Measurements from ENCODE around the gene ARHGDIG.

- TF ChIP-seq POLR2AphosphoS5 (IDR thresholded peaks at IDR 0.05; ENCODE audit: low read depth, low read length) (no peak), TAF1 (IDR thresholded peaks at IDR 0.05; ENCODE audit: borderline replicate concordance, insufficient read depth, low read length) (no peak), FOXP2 (optimal IDR thresholded peaks at IDR 0.05; ENCODE audit: borderline replicate concordance, extremely low read depth, extremely low read length, insufficient read depth) (no peak), REST (IDR thresholded peaks at IDR 0.05; ENCODE audit: insufficient read depth in 1 of 2, low read depth in 2 of 2, low read length in 2 of 2) (no peak)
Observed at GRCh38 chr16:289395-289997, 9.1 kb downstream of the ARHGDIG start.
